NCI-H82 treated with DMSO at 0.1 percent for 48 hours (cell line): ENCODE measurements around the gene B9D2.
"Not testable (repeated sequence)": the region's sequence is repeated elsewhere in the genome, so short reads cannot be mapped to it uniquely, and the experiment has no call there.

Source experiments
- DNase-seq: peaks from one replicate; lab custom pipeline; 2025; ENCODE audit not compliant: unreplicated experiment; lab: John Stamatoyannopoulos, UW

The B9D2 gene

DNA sequence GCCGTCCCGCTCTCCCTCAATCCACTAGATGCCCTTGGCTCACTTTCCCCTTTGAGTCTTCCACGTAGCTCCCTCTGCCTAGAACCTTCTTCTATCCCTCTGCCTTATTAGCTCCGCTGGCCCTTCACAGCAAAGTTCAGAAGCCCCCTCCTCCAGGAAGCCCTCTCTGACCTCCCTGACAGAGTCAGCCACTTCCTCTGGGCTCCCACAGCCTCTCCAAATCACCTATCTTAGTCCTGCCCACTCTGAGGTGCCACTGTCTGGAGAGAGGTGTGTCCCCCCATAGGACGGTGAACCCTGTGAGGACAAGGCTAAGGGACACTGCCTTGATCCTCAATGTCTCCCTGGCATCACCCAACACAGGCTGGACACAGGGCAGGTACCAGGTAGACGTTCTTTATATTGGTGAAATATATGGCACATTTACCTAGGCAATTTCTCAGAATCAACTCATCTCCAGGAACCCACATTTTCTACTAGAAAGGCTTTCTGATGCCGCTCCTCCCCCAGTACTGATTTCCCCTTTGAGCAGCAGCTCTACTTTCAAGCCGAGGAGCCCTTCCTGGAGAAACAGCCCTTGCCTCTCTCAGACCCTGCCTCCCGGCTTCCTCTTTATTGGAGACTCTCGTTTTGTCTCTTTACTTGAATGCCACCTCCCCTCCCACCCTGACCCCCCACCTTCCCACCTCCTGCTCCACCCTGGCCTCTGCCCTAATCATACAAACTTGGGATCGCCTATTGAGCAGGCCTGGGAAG, 6.8 kb downstream of the B9D2 start:
- no peak for DNase-seq

GRCh38 chr19:41355802-41356201, 8.1 kb downstream of the B9D2 start:
- no peak for DNase-seq

- DNase-seq: no peak
These were observed 8.9 kb downstream of the B9D2 start for GRCh38 chr19:41355035-41355434.

DNA sequence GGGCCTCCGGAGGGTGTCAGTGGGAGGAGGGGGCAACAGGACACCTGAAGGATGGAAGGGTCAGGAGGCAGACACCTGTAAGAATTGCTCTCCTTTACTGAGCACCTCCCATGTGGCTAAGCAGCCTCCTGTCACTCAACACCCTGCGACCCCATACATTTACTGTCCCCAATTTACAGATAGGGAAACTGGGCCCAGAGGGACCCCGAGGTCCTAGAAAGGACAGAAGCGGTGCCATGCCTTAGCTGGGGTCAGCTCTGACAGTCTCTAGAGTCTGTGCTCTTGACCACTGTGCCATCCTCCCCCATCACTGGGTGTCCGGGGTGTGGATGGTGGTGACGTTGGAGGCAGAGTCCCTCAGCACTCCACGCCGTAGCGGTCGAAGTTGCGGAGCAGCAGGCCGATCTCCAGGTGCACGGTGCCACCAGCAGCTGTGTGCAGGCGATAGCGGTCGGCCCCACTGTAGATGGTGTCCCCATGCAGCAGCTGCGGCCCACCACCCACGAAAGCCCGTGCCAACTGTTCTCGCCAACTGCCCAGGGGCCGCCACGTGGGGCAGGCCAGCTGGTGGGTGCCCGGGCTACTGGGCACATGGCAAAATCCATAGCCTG, 9.5 kb downstream of the B9D2 start:
- no peak for DNase-seq

DNA sequence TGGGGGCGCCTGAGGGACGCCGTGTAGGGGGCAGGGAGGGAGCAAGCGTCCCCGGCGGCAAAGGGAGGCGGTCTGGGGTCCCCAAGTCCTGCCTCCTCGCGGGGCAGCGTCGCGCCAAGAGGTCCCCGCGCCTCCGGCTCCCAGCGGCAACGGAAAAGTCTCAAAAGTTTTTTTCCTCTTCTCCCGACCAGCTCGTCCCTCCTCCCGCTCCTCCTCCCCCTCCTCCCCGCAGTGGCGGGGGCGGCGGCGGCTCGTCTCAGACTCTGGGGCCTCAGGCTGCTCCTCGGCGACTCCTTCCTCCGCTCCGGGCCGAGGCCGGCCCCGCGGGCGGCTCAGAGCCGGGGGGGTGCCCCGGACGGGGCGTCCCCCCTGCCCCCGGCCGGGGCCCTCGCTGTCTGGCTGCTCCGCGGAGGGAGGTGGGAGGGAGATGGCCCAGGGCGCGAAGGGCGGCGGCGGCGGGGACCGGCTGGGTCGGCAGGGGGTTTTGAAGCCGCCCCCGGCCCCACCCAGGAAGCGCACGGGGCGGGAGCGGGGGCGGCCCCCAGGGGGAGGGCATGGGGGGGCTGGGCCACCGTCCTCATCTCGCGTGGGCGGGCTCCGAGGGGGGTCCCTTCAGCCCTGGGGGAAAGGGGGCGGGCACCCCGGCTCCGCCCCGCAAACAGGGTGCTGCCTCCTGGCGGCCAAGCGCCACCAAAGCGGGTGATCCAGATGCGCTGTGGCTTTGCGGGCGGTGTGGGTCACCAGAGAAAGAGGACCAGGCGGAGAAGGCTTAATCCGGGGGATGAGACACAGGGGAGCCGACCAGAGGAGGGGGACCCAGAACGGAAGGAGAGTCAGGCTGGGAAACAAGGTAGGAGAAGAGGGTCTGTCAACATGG, 10.2 kb downstream of the B9D2 start, which contains the start of gene TGFB1:
TSS of gene TGFB1 (minus strand) at position 457 of the 877 bp plus-strand sequence. CDS start 878 bp downstream, outside the sequence.
- peak; percentile 46 for DNase-seq

DNA sequence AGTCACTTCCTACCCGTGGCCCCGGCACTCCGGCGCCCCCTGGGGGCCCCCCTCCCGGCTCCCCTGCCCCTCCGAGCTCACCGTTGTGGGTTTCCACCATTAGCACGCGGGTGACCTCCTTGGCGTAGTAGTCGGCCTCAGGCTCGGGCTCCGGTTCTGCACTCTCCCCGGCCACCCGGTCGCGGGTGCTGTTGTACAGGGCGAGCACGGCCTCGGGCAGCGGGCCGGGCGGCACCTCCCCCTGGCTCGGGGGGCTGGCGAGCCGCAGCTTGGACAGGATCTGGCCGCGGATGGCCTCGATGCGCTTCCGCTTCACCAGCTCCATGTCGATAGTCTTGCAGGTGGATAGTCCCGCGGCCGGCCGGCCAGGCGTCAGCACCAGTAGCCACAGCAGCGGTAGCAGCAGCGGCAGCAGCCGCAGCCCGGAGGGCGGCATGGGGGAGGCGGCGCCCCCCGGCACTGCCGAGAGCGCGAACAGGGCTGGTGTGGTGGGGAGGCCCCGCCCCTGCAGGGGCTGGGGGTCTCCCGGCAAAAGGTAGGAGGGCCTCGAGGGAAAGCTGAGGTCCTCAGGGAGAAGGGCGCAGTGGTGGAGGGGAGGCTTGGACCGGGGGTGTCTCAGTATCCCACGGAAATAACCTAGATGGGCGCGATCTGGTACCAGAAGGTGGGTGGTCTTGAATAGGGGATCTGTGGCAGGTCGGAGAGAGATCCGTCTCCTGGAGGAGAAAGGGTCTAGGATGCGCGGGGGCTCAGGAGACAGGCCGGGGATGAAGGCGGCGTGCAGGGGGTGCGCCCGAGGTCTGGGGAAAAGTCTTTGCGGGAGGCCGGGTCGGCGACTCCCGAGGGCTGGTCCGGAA, 11.1 kb downstream of the B9D2 start:
- DNase-seq: no peak

- no peak for DNase-seq
These were observed 11.7 kb downstream of the B9D2 start for GRCh38 chr19:41352279-41352608.

- DNase-seq: no peak
These were observed 12.4 kb downstream of the B9D2 start for GRCh38 chr19:41351339-41352245.

- no peak for DNase-seq
These were observed 13.1 kb downstream of the B9D2 start for GRCh38 chr19:41350735-41351338.

GRCh38 chr19:41346916-41347315, 17.0 kb downstream of the B9D2 start:
- not testable (repeated sequence) for DNase-seq

- DNase-seq: no peak
These were observed 19.8 kb downstream of the B9D2 start for GRCh38 chr19:41344162-41344561.

DNA sequence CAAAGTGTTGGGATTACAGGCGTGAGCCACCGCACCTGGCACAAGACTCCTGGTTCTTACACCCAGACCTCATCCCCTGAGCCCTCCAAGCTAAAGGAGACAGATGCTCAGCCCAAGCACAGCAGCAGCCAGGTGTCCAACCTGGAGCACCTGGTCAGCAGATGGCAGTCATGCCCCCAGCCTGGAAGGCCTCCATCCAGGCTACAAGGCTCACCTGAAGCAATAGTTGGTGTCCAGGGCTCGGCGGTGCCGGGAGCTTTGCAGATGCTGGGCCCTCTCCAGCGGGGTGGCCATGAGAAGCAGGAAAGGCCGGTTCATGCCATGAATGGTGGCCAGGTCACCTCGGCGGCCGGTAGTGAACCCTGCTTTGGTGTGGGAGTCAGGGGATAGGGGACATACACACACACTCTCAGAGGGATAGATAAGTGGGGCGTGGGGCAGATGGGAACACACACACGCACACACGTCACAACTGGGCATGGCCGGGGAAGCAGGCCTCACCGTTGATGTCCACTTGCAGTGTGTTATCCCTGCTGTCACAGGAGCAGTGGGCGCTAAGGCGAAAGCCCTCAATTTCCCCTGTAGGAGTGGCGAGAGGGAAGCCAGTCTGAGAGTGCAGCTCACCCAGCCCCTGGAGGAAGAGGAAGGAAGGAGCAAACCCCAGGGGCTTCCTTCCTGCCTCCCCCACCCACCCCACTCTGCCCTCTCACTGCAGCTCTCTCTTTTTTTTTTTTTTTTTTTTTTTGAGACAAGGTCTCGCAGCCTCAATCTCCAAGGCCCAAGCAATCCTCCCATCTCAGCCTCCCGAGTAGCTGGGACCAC, 22.1 kb downstream of the B9D2 start:
- no peak for DNase-seq

GRCh38 chr19:41339936-41340335, 24.0 kb downstream of the B9D2 start:
- no peak for DNase-seq

GRCh38 chr19:41335467-41335866, 28.5 kb downstream of the B9D2 start:
- DNase-seq: no peak

DNA sequence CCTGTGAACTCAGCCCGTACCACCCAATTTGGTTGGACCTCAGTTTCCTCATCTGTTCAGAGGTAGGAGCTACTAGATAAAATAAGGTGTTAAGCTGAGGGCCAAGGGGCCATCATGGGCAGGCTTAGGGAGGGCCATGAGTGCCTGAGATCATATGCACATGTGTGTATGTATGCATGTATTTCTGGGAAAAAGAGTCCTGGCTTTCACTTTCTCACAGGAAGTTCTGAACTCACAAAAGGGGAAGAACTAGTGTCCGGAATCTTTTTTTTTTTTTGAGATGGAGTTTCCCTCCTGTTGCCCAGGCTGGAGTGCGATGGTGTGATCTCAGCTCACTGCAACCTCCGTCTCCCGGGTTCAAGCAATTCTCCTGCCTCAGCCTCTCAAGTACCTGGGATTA, 29.2 kb downstream of the B9D2 start:
- no peak for DNase-seq

GRCh38 chr19:41332468-41332867, 31.5 kb downstream of the B9D2 start:
- no peak for DNase-seq

GRCh38 chr19:41332000-41332399, 31.9 kb downstream of the B9D2 start:
- DNase-seq: no peak

GRCh38 chr19:41330946-41331678, 32.8 kb downstream of the B9D2 start:
- DNase-seq: no peak
